ENCODE results near the gene WDFY2.

- TF ChIP-seq, protein P1, sequence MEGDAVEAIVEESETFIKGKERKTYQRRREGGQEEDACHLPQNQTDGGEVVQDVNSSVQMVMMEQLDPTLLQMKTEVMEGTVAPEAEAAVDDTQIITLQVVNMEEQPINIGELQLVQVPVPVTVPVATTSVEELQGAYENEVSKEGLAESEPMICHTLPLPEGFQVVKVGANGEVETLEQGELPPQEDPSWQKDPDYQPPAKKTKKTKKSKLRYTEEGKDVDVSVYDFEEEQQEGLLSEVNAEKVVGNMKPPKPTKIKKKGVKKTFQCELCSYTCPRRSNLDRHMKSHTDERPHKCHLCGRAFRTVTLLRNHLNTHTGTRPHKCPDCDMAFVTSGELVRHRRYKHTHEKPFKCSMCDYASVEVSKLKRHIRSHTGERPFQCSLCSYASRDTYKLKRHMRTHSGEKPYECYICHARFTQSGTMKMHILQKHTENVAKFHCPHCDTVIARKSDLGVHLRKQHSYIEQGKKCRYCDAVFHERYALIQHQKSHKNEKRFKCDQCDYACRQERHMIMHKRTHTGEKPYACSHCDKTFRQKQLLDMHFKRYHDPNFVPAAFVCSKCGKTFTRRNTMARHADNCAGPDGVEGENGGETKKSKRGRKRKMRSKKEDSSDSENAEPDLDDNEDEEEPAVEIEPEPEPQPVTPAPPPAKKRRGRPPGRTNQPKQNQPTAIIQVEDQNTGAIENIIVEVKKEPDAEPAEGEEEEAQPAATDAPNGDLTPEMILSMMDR (conservative IDR thresholded peaks at IDR 0.05; ENCODE audit: low read depth, low read length) = 0 out of 2 replicates have a peak, but pooled peaks have one; percentile 8
- TF ChIP-seq EZH2 (IDR thresholded peaks at IDR 0.05; ENCODE audit: borderline replicate concordance, low read depth, low read length, poor library complexity, severe bottlenecking) = no peak
Measured at GRCh38 chr13:51599444-51600176, 15.3 kb downstream of the WDFY2 start.
